ENCODE data around the gene ABTB2.

- TF ChIP-seq CTCF (conservative IDR thresholded peaks at IDR 0.05) (no peak), ZFX (IDR thresholded peaks at IDR 0.05) (no peak)
Measured at GRCh38 chr11:34353881-34354280, 3.9 kb downstream of the ABTB2 start.
